Measurements from ENCODE around the gene SPATA12. TPM values are rescaled to one million over a fixed set of nuclear protein-coding genes. Genes with fewer than 3 reads are reported as not detected.

The SPATA12 gene
- total RNA-seq, 1 experiment from 2014 or later = not detected

DNA sequence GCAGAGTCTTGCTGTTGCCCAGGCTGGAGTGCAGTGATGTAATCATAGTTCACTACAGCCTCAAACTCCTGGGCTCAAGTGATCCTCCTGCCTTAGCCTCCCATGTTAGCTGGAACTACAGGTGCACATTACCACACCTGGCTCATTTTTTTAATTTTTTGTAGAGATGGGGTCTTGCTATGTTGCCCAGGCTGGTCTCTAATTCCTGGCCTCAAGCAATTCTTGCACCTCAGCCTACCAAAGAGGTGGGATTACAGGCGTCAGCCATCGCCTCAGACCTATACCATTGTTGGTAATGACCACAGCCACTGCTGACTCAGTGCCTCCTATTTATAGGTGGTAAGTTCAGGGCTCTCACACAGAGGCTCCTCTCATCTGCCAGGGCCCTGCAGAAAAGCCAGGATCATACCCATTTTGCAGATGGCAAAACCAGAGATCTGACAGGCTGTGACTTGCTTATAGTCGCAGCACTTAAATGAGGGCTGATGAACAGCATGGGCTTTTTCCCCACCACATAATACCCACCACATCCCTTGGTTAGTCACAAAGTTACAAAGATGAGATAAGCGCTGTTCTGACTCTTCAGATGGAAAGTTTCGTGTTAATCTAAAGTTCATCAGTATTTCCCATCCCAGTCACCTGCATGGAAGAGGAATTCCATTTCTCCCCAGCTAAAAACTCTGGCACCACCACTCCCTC lies 21.8 kb upstream of the SPATA12 start:
- H3K9me3 ChIP-seq = no peaks in the 10 kb centered on the region
- H3K4me3 Mint-ChIP-seq (ENCODE audit: unreplicated experiment) = no peak overlapping the region
- TF ChIP-seq, protein P1, sequence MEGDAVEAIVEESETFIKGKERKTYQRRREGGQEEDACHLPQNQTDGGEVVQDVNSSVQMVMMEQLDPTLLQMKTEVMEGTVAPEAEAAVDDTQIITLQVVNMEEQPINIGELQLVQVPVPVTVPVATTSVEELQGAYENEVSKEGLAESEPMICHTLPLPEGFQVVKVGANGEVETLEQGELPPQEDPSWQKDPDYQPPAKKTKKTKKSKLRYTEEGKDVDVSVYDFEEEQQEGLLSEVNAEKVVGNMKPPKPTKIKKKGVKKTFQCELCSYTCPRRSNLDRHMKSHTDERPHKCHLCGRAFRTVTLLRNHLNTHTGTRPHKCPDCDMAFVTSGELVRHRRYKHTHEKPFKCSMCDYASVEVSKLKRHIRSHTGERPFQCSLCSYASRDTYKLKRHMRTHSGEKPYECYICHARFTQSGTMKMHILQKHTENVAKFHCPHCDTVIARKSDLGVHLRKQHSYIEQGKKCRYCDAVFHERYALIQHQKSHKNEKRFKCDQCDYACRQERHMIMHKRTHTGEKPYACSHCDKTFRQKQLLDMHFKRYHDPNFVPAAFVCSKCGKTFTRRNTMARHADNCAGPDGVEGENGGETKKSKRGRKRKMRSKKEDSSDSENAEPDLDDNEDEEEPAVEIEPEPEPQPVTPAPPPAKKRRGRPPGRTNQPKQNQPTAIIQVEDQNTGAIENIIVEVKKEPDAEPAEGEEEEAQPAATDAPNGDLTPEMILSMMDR (IDR thresholded peaks at IDR 0.05; ENCODE audit: insufficient read depth in 1 of 2, low read depth in 1 of 2, low read length in 1 of 2, severe bottlenecking in 1 of 2, unreplicated experiment in 1 of 2) = no peak
- peaks cover 12% of the 10 kb centered on the region for H3K4me1 ChIP-seq
- intact Hi-C loops (cut with micrococcal nuclease; ENCODE audit: unreplicated experiment) = loop anchor here (1.0 kb wide), 1 partner anchor 31 kb away; no protein-coding TSS in a partner anchor
- no peak for DNase-seq
- no peaks in the 10 kb centered on the region for H3K27me3 Mint-ChIP-seq (ENCODE audit: insufficient read depth, unreplicated experiment)
- H3K36me3 Mint-ChIP-seq (ENCODE audit: insufficient read depth, unreplicated experiment) = peaks cover 6% of the 10 kb centered on the region
- H3K36me3 ChIP-seq (ENCODE audit: control insufficient read depth, insufficient read depth, low read length) = no peaks in the 10 kb centered on the region
- ChIA-PET CTCF (no interaction called here), POLR2A (no interaction called here)
- no peaks in the 10 kb centered on the region for H3K27me3 ChIP-seq (replicated peaks; ENCODE audit: control insufficient read depth, insufficient read depth, low read length)
- H3K4me3 ChIP-seq (ENCODE audit: low read depth, low read length) = no peak overlapping the region
- peaks cover 17% of the 10 kb centered on the region for H3K4me1 Mint-ChIP-seq (ENCODE audit: low read depth, unreplicated experiment)
- no peak overlapping the region for H3K27ac Mint-ChIP-seq (ENCODE audit: unreplicated experiment)
- H3K9me3 Mint-ChIP-seq (ENCODE audit: unreplicated experiment) = no peaks in the 10 kb centered on the region
- no TSS peak for BruUV-seq (replicated peaks)

DNA sequence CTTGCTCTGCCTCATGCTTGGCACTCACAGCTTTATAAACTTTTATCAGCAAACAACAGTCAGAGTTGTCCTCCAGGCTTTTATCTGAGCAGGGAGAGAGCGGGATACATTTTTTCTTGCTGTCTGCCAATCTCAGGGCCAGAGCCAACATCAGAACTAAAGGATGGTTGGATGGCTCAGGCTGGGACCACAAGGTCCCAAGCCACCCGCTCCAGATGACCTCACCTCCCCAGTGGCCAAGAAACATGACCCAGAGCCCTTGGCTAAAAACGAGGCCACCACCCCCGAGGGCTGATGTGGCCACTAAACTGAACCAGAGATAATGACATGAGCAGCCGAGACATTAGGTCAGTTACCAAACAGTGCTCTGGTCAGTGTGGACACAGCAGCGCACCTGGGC lies 18.8 kb upstream of the SPATA12 start:
- no peak overlapping the region for H3K4me3 ChIP-seq (ENCODE audit: low read depth, low read length)
- intact Hi-C loops (cut with micrococcal nuclease; ENCODE audit: unreplicated experiment) = no loop called here
- H3K9me3 ChIP-seq = no peaks in the 10 kb centered on the region
- no peaks in the 10 kb centered on the region for H3K27me3 ChIP-seq (replicated peaks; ENCODE audit: control insufficient read depth, insufficient read depth, low read length)
- ChIA-PET POLR2A (no interaction called here), CTCF (no interaction called here)
- peaks cover 17% of the 10 kb centered on the region for H3K4me1 Mint-ChIP-seq (ENCODE audit: low read depth, unreplicated experiment)
- DNase-seq = no peak
- H3K36me3 Mint-ChIP-seq (ENCODE audit: insufficient read depth, unreplicated experiment) = peaks cover 6% of the 10 kb centered on the region
- no peaks in the 10 kb centered on the region for H3K36me3 ChIP-seq (ENCODE audit: control insufficient read depth, insufficient read depth, low read length)
- H3K27ac Mint-ChIP-seq (ENCODE audit: unreplicated experiment) = no peak overlapping the region
- BruUV-seq (replicated peaks) = no TSS peak
- H3K4me1 ChIP-seq = peaks cover 12% of the 10 kb centered on the region
- H3K27me3 Mint-ChIP-seq (ENCODE audit: insufficient read depth, unreplicated experiment) = no peaks in the 10 kb centered on the region
- TF ChIP-seq, protein P1 (IDR thresholded peaks at IDR 0.05; ENCODE audit: insufficient read depth in 1 of 2, low read depth in 1 of 2, low read length in 1 of 2, severe bottlenecking in 1 of 2, unreplicated experiment in 1 of 2) = no peak
- no peaks in the 10 kb centered on the region for H3K9me3 Mint-ChIP-seq (ENCODE audit: unreplicated experiment)
- no peak overlapping the region for H3K4me3 Mint-ChIP-seq (ENCODE audit: unreplicated experiment)

DNA sequence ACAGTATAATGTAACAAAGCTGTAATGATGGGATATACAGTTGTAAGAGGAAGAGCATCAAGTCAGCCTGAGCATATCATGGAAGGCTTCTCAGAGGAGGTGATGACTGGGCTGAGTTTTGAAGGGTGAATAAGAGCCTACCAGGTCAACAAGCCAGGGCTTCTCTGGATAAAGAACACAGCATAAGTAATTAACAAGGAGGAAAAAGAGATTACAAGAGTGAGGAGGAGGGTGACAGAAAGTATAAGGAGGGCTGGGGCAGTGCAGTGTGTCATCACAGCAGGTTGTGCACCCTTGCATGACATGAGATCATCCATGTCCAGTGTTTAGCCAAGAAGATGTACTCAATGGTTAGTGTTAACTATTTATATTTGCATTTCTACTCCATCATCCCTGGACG lies 16.9 kb upstream of the SPATA12 start:
- Histone ChIP-seq H3K4me1 (peaks cover 12% of the 10 kb centered on the region), H3K4me3 (ENCODE audit: low read depth, low read length) (no peak overlapping the region), H3K27me3 (replicated peaks; ENCODE audit: control insufficient read depth, insufficient read depth, low read length) (no peaks in the 10 kb centered on the region), H3K9me3 (no peaks in the 10 kb centered on the region), H3K36me3 (ENCODE audit: control insufficient read depth, insufficient read depth, low read length) (no peaks in the 10 kb centered on the region)
- TF ChIP-seq, protein P1 (IDR thresholded peaks at IDR 0.05; ENCODE audit: insufficient read depth in 1 of 2, low read depth in 1 of 2, low read length in 1 of 2, severe bottlenecking in 1 of 2, unreplicated experiment in 1 of 2) = no peak
- POLR2A ChIA-PET = no interaction called here
- H3K4me3 Mint-ChIP-seq (ENCODE audit: unreplicated experiment) = no peak overlapping the region
- CTCF ChIA-PET = no interaction called here
- no peaks in the 10 kb centered on the region for H3K9me3 Mint-ChIP-seq (ENCODE audit: unreplicated experiment)
- peaks cover 25% of the 10 kb centered on the region for H3K4me1 Mint-ChIP-seq (ENCODE audit: low read depth, unreplicated experiment)
- intact Hi-C loops (cut with micrococcal nuclease; ENCODE audit: unreplicated experiment) = no loop called here
- H3K27ac Mint-ChIP-seq (ENCODE audit: unreplicated experiment) = no peak overlapping the region
- no TSS peak for BruUV-seq (replicated peaks)
- H3K27me3 Mint-ChIP-seq (ENCODE audit: insufficient read depth, unreplicated experiment) = no peaks in the 10 kb centered on the region
- peaks cover 6% of the 10 kb centered on the region for H3K36me3 Mint-ChIP-seq (ENCODE audit: insufficient read depth, unreplicated experiment)
- no peak for DNase-seq

Measured in Caco-2 (cell line).